Progenitor cell of endocrine pancreas (in vitro differentiated cells): ENCODE data around the gene MYRIP. TPM values are rescaled to one million over a fixed set of nuclear protein-coding genes. Genes with fewer than 3 reads are reported as not detected.

Experiments
- DNase-seq: peaks from one replicate; pipeline ENCODE4 v3.0.0; 2021; ENCODE audit warnings: low spot score; ENCODE audit not compliant: unreplicated experiment
- H3K27ac Mint-ChIP-seq: 2 replicates; pipeline ENCODE4 v1.8.0; 2021; ENCODE audit warnings: mild to moderate bottlenecking, moderate library complexity, mixed read lengths
- H3K27me3 Mint-ChIP-seq: 2 replicates; pipeline ENCODE4 v1.8.0; 2021; ENCODE audit warnings: mixed read lengths
- H3K36me3 Mint-ChIP-seq: 2 replicates; pipeline ENCODE4 v1.8.0; 2022; ENCODE audit warnings: mixed read lengths; ENCODE audit not compliant: insufficient read depth
- H3K4me1 Mint-ChIP-seq: 2 replicates; pipeline ENCODE4 v1.8.0; 2021; ENCODE audit warnings: low read depth, mixed read lengths
- H3K4me3 Mint-ChIP-seq: 2 replicates; pipeline ENCODE4 v1.8.0; 2021; ENCODE audit warnings: low read depth, mild to moderate bottlenecking, moderate library complexity, mixed read lengths
- H3K9me3 Mint-ChIP-seq: 2 replicates; pipeline ENCODE4 v1.8.0; 2021; ENCODE audit warnings: low read depth, mixed read lengths
- CTCF ChIP-seq: fragments of 200-600 bp; sonication (generic); IDR thresholded peaks from one replicate; pipeline ENCODE4 v1.5.0; 2021; ENCODE audit warnings: antibody characterized with exemption, mild to moderate bottlenecking; ENCODE audit not compliant: unreplicated experiment
- total RNA-seq: library from RNA; stranded (reverse); gene quantifications from 2 replicates; pipeline ENCODE4 v1.2.1, GENCODE V29; 2021

The MYRIP gene
- total RNA-seq, 1 donor from 2014 or later: 0.57 TPM

- Mint-ChIP-seq H3K27me3 (no peaks in the 10 kb centered on the region), H3K4me3 (no peak overlapping the region), H3K27ac (no peak overlapping the region), H3K9me3 (peaks cover 8% of the 10 kb centered on the region), H3K4me1 (no peaks in the 10 kb centered on the region), H3K36me3 (no peaks in the 10 kb centered on the region)
- no peak for DNase-seq
- no peak for TF ChIP-seq CTCF
Observed at GRCh38 chr3:39920271-39920670, 110.9 kb downstream of the MYRIP start.

GRCh38 chr3:39927479-39927878 lies 118.1 kb downstream of the MYRIP start:
- H3K4me1 Mint-ChIP-seq: no peaks in the 10 kb centered on the region
- no peak overlapping the region for H3K27ac Mint-ChIP-seq
- no peaks in the 10 kb centered on the region for H3K27me3 Mint-ChIP-seq
- H3K36me3 Mint-ChIP-seq: no peaks in the 10 kb centered on the region
- peaks cover 13% of the 10 kb centered on the region for H3K9me3 Mint-ChIP-seq
- H3K4me3 Mint-ChIP-seq: no peak overlapping the region
- DNase-seq: no peak
- TF ChIP-seq CTCF: no peak

- Mint-ChIP-seq H3K4me1 (no peaks in the 10 kb centered on the region), H3K9me3 (no peaks in the 10 kb centered on the region), H3K4me3 (no peak overlapping the region), H3K27me3 (no peaks in the 10 kb centered on the region), H3K36me3 (no peaks in the 10 kb centered on the region), H3K27ac (no peak overlapping the region)
- no peak for DNase-seq
- no peak for TF ChIP-seq CTCF
Observed at GRCh38 chr3:39933986-39934693, 124.7 kb downstream of the MYRIP start.

- no peaks in the 10 kb centered on the region for H3K36me3 Mint-ChIP-seq
- TF ChIP-seq CTCF: no peak
- DNase-seq: no peak
- no peaks in the 10 kb centered on the region for H3K4me1 Mint-ChIP-seq
- H3K4me3 Mint-ChIP-seq: no peak overlapping the region
- no peaks in the 10 kb centered on the region for H3K27me3 Mint-ChIP-seq
- no peaks in the 10 kb centered on the region for H3K9me3 Mint-ChIP-seq
- no peak overlapping the region for H3K27ac Mint-ChIP-seq
Observed at GRCh38 chr3:39934696-39935095, 125.3 kb downstream of the MYRIP start.

GRCh38 chr3:39935261-39935660 lies 125.9 kb downstream of the MYRIP start:
- no peak for DNase-seq
- no peaks in the 10 kb centered on the region for H3K36me3 Mint-ChIP-seq
- H3K9me3 Mint-ChIP-seq: no peaks in the 10 kb centered on the region
- no peaks in the 10 kb centered on the region for H3K4me1 Mint-ChIP-seq
- no peaks in the 10 kb centered on the region for H3K27me3 Mint-ChIP-seq
- no peak overlapping the region for H3K27ac Mint-ChIP-seq
- no peak for TF ChIP-seq CTCF
- no peak overlapping the region for H3K4me3 Mint-ChIP-seq
